DND-41 (cell line): ENCODE data around the gene TCL1B.

Experiments
- ATAC-seq: fragments of 200-7000 bp; cut with Tn5 transposase; 3 replicates; pipeline ENCODE4 v1.9.1; 2021; ENCODE audit warnings: low read depth; ENCODE audit not compliant: insufficient read depth
- DNase-seq: peaks from one replicate; pipeline ENCODE4 v3.0.0-alpha.2; 2020
- H2AFZ ChIP-seq: 2 replicates; pipeline ENCODE4 v1.6.0; 2012; ENCODE audit warnings: low read depth, low read length
- H3K27ac ChIP-seq: 2 replicates; pipeline ENCODE4 v1.5.1; 2012; ENCODE audit warnings: low read length, inconsistent platforms
- H3K27me3 ChIP-seq: fragments of 200-600 bp; sonication (generic); 2 replicates; pipeline ENCODE4 v1.6.0; 2012; ENCODE audit warnings: low read length, mild to moderate bottlenecking, inconsistent platforms; ENCODE audit not compliant: insufficient read depth, poor library complexity
- H3K36me3 ChIP-seq: 2 replicates; pipeline ENCODE4 v1.5.1; 2012; ENCODE audit warnings: low read length, inconsistent platforms; ENCODE audit not compliant: insufficient read depth
- H3K4me1 ChIP-seq: 2 replicates; pipeline ENCODE4 v1.5.1; 2012; ENCODE audit warnings: mild to moderate bottlenecking, low read length; ENCODE audit not compliant: insufficient read depth
- H3K4me2 ChIP-seq: 2 replicates; pipeline ENCODE4 v1.6.0; 2012; ENCODE audit warnings: mild to moderate bottlenecking, moderate library complexity, low read length, inconsistent platforms; ENCODE audit not compliant: insufficient read depth
- H3K4me3 ChIP-seq, 2 experiments: fragments of 200-600 bp in 1 of 2; shearing (Covaris generic) in 1 of 2; 2 replicates each; pipeline ENCODE4 v1.5.1; 2012 to 2016; ENCODE audit warnings: inconsistent platforms in 2 of 2, low read length in 2 of 2, mild to moderate bottlenecking in 2 of 2, low read depth in 1 of 2, moderate library complexity in 1 of 2
- H3K79me2 ChIP-seq: 2 replicates; pipeline ENCODE4 v1.6.0; 2012; ENCODE audit warnings: low read length, inconsistent platforms; ENCODE audit not compliant: insufficient read depth
- H3K9ac ChIP-seq: 2 replicates; pipeline ENCODE4 v1.6.0; 2012; ENCODE audit warnings: low read depth, mild to moderate bottlenecking, inconsistent platforms, low read length, moderate library complexity
- H3K9me3 ChIP-seq: 2 replicates; pipeline ENCODE4 v1.5.1; 2012; ENCODE audit warnings: low read length, moderate library complexity, mild to moderate bottlenecking, inconsistent platforms; ENCODE audit not compliant: insufficient read depth, severe bottlenecking
- H4K20me1 ChIP-seq: 2 replicates; pipeline ENCODE4 v1.6.0; 2012; ENCODE audit warnings: low read length; ENCODE audit not compliant: insufficient read depth
- CTCF ChIP-seq: IDR thresholded peaks from 2 replicates; pipeline ENCODE4 v1.5.1; 2012; ENCODE audit warnings: borderline replicate concordance, low read length, moderate library complexity, mild to moderate bottlenecking; ENCODE audit not compliant: poor library complexity, severe bottlenecking; ENCODE audit errors: extremely low read depth
- EZH2 ChIP-seq: IDR thresholded peaks from 3 replicates; pipeline ENCODE4 v1.6.1; 2012; ENCODE audit warnings: borderline replicate concordance, low read depth, mild to moderate bottlenecking, moderate library complexity, low read length, inconsistent platforms; ENCODE audit not compliant: severe bottlenecking

TCL1B gene

DNA sequence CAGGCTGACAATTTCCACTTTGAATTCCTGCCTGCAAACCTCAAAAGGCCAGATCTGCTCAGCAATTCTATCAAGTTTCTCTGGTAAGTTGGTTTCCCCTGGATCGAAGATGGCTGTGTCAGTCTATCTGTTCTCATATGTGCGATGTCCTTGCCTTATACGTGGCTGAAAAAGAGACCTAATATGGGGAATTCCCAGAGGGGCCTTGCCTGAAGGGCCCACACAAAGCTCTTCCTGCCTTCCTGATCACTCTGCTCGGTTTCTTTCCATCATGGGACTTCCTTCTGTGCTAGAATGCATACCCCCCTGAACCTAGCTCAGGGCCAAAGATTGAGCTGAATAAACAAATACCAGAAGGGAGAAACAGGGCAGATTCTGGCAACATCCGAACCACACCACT is 13.2 kb downstream of the TCL1B start:
- Histone ChIP-seq H3K79me2 (no peaks in the 10 kb centered on the region), H4K20me1 (no peaks in the 10 kb centered on the region), H3K9me3 (no peaks in the 10 kb centered on the region), H3K9ac (no peak overlapping the region), H3K4me3 (no peak overlapping the region), H3K4me2 (no peak overlapping the region), H2AFZ (no peak overlapping the region), H3K27me3 (peaks cover 3% of the 10 kb centered on the region), H3K27ac (no peak overlapping the region), H3K36me3 (no peaks in the 10 kb centered on the region), H3K4me1 (no peaks in the 10 kb centered on the region)
- no peak for ATAC-seq
- no peak for DNase-seq
- TF ChIP-seq EZH2 (no peak), CTCF (no peak)

- Histone ChIP-seq H3K36me3 (no peaks in the 10 kb centered on the region), H3K4me2 (no peak overlapping the region)
These were observed 14.2 kb downstream of the TCL1B start for GRCh38 chr14:95700221-95700976.

GRCh38 chr14:95701846-95702221 is 15.6 kb downstream of the TCL1B start:
- Histone ChIP-seq H3K27me3 (peaks cover 3% of the 10 kb centered on the region), H3K9ac (no peak overlapping the region), H3K27ac (no peak overlapping the region), H3K4me2 (no peak overlapping the region), H3K36me3 (no peaks in the 10 kb centered on the region), H3K4me1 (no peaks in the 10 kb centered on the region), H3K9me3 (no peaks in the 10 kb centered on the region), H3K79me2 (no peaks in the 10 kb centered on the region), H2AFZ (no peak overlapping the region), H3K4me3 (no peak overlapping the region), H4K20me1 (no peaks in the 10 kb centered on the region)
- TF ChIP-seq EZH2 (no peak), CTCF (no peak)
- ATAC-seq, result no peak
- DNase-seq, result no peak

More at GRCh38 chr14:95700221-95700976, 14.2 kb downstream of the TCL1B start:
- Histone ChIP-seq H3K27me3 (peaks cover 3% of the 10 kb centered on the region), H3K9me3 (no peaks in the 10 kb centered on the region), H3K27ac (no peak overlapping the region), H4K20me1 (no peaks in the 10 kb centered on the region), H3K4me3 (no peak overlapping the region), H3K79me2 (no peaks in the 10 kb centered on the region), H2AFZ (no peak overlapping the region), H3K4me1 (no peaks in the 10 kb centered on the region), H3K9ac (no peak overlapping the region)
- DNase-seq, result no peak
- ATAC-seq, result no peak
- TF ChIP-seq CTCF, result no peak
